ENCODE data around the gene ASPSCR1. TPM values are rescaled to one million over a fixed set of nuclear protein-coding genes. Genes with fewer than 3 reads are reported as not detected.

The ASPSCR1 gene
- total and polyA plus RNA-seq, 2 of the 13 experiments (the other 11 are each of a cell fraction or from before 2014, with no cell fraction given) = 274 to 314 TPM

DNA sequence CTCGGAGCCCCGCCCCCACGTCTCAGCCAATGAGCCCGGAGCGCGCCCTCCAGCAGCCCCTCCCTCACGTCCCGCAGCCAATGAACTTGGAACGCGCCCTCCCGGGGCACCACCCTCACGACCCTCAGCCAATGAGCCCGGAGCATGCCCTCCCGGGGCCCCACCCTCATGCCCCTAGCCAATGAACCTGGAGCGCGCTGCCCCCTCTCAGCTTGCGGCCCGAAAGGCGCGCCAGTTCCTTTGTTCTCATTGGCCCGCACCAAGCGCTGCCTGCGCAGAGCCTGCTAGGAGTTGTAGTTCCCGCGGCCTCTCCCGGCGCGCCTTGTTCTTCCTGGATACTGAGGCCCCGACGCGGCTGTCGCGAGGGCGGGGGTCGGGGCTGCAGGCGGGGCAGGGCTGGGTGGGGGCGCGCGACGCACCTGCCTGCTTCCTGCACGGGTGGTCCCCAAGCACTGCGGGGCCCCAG, 45.6 kb downstream of the ASPSCR1 start, which contains the start of gene LRRC45 (continued):
- TF ChIP-seq ZNF224 (CRISPR knock-in tag; IDR thresholded peaks at IDR 0.05) (no peak), ZNF431 (CRISPR knock-in tag; IDR thresholded peaks at IDR 0.05; ENCODE audit: borderline replicate concordance, low read depth) (no peak), ZNF713 (CRISPR knock-in tag; IDR thresholded peaks at IDR 0.05) (no peak), ZFAT (CRISPR knock-in tag; conservative IDR thresholded peaks at IDR 0.05) (no peak), SRSF4 (IDR thresholded peaks at IDR 0.05; ENCODE audit: low read depth, low read length, poor library complexity, severe bottlenecking) (no peak), KDM5B (CRISPR knock-in tag; IDR thresholded peaks at IDR 0.05; ENCODE audit: borderline replicate concordance) (no peak), FOXP1 (IDR thresholded peaks at IDR 0.05) (no peak), FOXP1 (CRISPR knock-in tag; IDR thresholded peaks at IDR 0.05) (no peak; the same call in 1 of the 2 replicates), RBFOX2 (IDR thresholded peaks at IDR 0.05; ENCODE audit: low read depth, low read length) (no peak), ZNF766 (CRISPR knock-in tag; IDR thresholded peaks at IDR 0.05; ENCODE audit: borderline replicate concordance) (no peak), ZNF614 (CRISPR knock-in tag; IDR thresholded peaks at IDR 0.05; ENCODE audit: borderline replicate concordance) (no peak), ZNF549 (CRISPR knock-in tag; IDR thresholded peaks at IDR 0.05) (no peak), ZNF746 (CRISPR knock-in tag; IDR thresholded peaks at IDR 0.05) (no peak), SMAD9 (CRISPR knock-in tag; IDR thresholded peaks at IDR 0.05) (no peak), ZNF329 (CRISPR knock-in tag; IDR thresholded peaks at IDR 0.05; ENCODE audit: low read depth) (no peak), SATB2 (CRISPR knock-in tag; IDR thresholded peaks at IDR 0.05) (no peak)
- TF ChIP-seq, protein P1, sequence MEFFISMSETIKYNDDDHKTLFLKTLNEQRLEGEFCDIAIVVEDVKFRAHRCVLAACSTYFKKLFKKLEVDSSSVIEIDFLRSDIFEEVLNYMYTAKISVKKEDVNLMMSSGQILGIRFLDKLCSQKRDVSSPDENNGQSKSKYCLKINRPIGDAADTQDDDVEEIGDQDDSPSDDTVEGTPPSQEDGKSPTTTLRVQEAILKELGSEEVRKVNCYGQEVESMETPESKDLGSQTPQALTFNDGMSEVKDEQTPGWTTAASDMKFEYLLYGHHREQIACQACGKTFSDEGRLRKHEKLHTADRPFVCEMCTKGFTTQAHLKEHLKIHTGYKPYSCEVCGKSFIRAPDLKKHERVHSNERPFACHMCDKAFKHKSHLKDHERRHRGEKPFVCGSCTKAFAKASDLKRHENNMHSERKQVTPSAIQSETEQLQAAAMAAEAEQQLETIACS (CRISPR knock-in tag; IDR thresholded peaks at IDR 0.05) = no peak
- TF ChIP-seq, protein P2, sequence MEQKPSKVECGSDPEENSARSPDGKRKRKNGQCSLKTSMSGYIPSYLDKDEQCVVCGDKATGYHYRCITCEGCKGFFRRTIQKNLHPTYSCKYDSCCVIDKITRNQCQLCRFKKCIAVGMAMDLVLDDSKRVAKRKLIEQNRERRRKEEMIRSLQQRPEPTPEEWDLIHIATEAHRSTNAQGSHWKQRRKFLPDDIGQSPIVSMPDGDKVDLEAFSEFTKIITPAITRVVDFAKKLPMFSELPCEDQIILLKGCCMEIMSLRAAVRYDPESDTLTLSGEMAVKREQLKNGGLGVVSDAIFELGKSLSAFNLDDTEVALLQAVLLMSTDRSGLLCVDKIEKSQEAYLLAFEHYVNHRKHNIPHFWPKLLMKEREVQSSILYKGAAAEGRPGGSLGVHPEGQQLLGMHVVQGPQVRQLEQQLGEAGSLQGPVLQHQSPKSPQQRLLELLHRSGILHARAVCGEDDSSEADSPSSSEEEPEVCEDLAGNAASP (CRISPR knock-in tag; IDR thresholded peaks at IDR 0.05; ENCODE audit: borderline replicate concordance) = 0 out of 2 replicates have a peak, but pooled peaks have one; percentile 4
- TF ChIP-seq, protein P3, sequence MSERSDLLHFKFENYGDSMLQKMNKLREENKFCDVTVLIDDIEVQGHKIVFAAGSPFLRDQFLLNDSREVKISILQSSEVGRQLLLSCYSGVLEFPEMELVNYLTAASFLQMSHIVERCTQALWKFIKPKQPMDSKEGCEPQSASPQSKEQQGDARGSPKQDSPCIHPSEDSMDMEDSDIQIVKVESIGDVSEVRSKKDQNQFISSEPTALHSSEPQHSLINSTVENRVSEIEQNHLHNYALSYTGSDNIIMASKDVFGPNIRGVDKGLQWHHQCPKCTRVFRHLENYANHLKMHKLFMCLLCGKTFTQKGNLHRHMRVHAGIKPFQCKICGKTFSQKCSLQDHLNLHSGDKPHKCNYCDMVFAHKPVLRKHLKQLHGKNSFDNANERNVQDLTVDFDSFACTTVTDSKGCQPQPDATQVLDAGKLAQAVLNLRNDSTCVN (CRISPR knock-in tag; IDR thresholded peaks at IDR 0.05; ENCODE audit: borderline replicate concordance) = no peak
- TF ChIP-seq, protein P4, sequence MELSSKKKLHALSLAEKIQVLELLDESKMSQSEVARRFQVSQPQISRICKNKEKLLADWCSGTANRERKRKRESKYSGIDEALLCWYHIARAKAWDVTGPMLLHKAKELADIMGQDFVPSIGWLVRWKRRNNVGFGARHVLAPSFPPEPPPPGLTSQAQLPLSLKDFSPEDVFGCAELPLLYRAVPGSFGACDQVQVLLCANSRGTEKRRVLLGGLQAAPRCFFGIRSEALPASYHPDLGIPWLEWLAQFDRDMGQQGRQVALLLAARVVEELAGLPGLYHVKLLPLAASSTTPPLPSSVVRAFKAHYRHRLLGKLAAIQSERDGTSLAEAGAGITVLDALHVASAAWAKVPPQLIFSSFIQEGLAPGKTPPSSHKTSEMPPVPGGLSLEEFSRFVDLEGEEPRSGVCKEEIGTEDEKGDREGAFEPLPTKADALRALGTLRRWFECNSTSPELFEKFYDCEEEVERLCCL (CRISPR knock-in tag; IDR thresholded peaks at IDR 0.05; ENCODE audit: borderline replicate concordance) = no peak
- TF ChIP-seq, protein P5, sequence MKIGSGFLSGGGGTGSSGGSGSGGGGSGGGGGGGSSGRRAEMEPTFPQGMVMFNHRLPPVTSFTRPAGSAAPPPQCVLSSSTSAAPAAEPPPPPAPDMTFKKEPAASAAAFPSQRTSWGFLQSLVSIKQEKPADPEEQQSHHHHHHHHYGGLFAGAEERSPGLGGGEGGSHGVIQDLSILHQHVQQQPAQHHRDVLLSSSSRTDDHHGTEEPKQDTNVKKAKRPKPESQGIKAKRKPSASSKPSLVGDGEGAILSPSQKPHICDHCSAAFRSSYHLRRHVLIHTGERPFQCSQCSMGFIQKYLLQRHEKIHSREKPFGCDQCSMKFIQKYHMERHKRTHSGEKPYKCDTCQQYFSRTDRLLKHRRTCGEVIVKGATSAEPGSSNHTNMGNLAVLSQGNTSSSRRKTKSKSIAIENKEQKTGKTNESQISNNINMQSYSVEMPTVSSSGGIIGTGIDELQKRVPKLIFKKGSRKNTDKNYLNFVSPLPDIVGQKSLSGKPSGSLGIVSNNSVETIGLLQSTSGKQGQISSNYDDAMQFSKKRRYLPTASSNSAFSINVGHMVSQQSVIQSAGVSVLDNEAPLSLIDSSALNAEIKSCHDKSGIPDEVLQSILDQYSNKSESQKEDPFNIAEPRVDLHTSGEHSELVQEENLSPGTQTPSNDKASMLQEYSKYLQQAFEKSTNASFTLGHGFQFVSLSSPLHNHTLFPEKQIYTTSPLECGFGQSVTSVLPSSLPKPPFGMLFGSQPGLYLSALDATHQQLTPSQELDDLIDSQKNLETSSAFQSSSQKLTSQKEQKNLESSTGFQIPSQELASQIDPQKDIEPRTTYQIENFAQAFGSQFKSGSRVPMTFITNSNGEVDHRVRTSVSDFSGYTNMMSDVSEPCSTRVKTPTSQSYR (CRISPR knock-in tag; IDR thresholded peaks at IDR 0.05; ENCODE audit: borderline replicate concordance) = no peak
